GM08714 (cell line): ENCODE measurements around the gene PHF14.

Source experiments
- H3K4me3 ChIP-seq: fragments of 200-500 bp; sonication (Bioruptor generic); 2 replicates; pipeline ENCODE4 v1.5.1; 2014; ENCODE audit warnings: mild to moderate bottlenecking, low read length, inconsistent platforms
- ZNF274 ChIP-seq: IDR thresholded peaks from 2 replicates; pipeline ENCODE4 v1.6.1; 2012; ENCODE audit warnings: mild to moderate bottlenecking, low read depth, low read length

Gene PHF14

GRCh38 chr7:11170863-11171568 lies 197.3 kb downstream of the PHF14 start:
- TF ChIP-seq ZNF274 = no peak
- no peak overlapping the region for H3K4me3 ChIP-seq

- H3K4me3 ChIP-seq = no peak overlapping the region
- no peak for TF ChIP-seq ZNF274
Measured at GRCh38 chr7:11171569-11172192, 198.0 kb downstream of the PHF14 start.

- TF ChIP-seq ZNF274 = no peak
- no peak overlapping the region for H3K4me3 ChIP-seq
Measured at GRCh38 chr7:11172835-11173234, 199.2 kb downstream of the PHF14 start.

- no peak overlapping the region for H3K4me3 ChIP-seq
- TF ChIP-seq ZNF274 = no peak
Measured at GRCh38 chr7:11175371-11175770, 201.7 kb downstream of the PHF14 start.

- no peak overlapping the region for H3K4me3 ChIP-seq
- TF ChIP-seq ZNF274 = no peak
Measured at GRCh38 chr7:11175887-11176286, 202.2 kb downstream of the PHF14 start.

- no peak for TF ChIP-seq ZNF274
- no peak overlapping the region for H3K4me3 ChIP-seq
Measured at GRCh38 chr7:11176985-11177555, 203.4 kb downstream of the PHF14 start.

- no peak for TF ChIP-seq ZNF274
- no peak overlapping the region for H3K4me3 ChIP-seq
Measured at GRCh38 chr7:11177793-11178192, 204.1 kb downstream of the PHF14 start.

- H3K4me3 ChIP-seq = no peak overlapping the region
- TF ChIP-seq ZNF274 = no peak
Measured at GRCh38 chr7:11181590-11181989, 207.9 kb downstream of the PHF14 start.

- no peak for TF ChIP-seq ZNF274
- no peak overlapping the region for H3K4me3 ChIP-seq
Measured at GRCh38 chr7:11182736-11183135, 209.1 kb downstream of the PHF14 start.

- no peak for TF ChIP-seq ZNF274
Measured at GRCh38 chr7:11185179-11185815, 211.6 kb downstream of the PHF14 start.

GRCh38 chr7:11188529-11189310 lies 215.0 kb downstream of the PHF14 start:
- H3K4me3 ChIP-seq = no peak overlapping the region
- no peak for TF ChIP-seq ZNF274

More at GRCh38 chr7:11185179-11185815, 211.6 kb downstream of the PHF14 start:
- H3K4me3 ChIP-seq = no peak overlapping the region

GRCh38 chr7:11191081-11191480 lies 217.4 kb downstream of the PHF14 start:
- H3K4me3 ChIP-seq = no peak overlapping the region
- TF ChIP-seq ZNF274 = no peak

- TF ChIP-seq ZNF274 = no peak
- no peak overlapping the region for H3K4me3 ChIP-seq
Measured at GRCh38 chr7:11191574-11192220, 218.0 kb downstream of the PHF14 start.
